Osteoblast (primary cell): Measurements from ENCODE around the gene NR1H4. TPM values are rescaled to one million over a fixed set of nuclear protein-coding genes. Genes with fewer than 3 reads are reported as not detected.

Experiments used
- DNase-seq: peaks from one replicate; pipeline ENCODE4 v3.0.0; 2011; ENCODE audit warnings: low spot score, mixed read lengths; ENCODE audit not compliant: insufficient read length; ENCODE audit errors: missing footprints
- H2AFZ ChIP-seq: 2 replicates; pipeline ENCODE4 v1.6.0; 2011; ENCODE audit warnings: mild to moderate bottlenecking, low read length
- H3K27ac ChIP-seq: 2 replicates; pipeline ENCODE4 v1.5.1; 2011; ENCODE audit warnings: mild to moderate bottlenecking, low read depth, low read length, moderate library complexity
- H3K27me3 ChIP-seq: 2 replicates; pipeline ENCODE4 v1.6.0; 2012; ENCODE audit warnings: mild to moderate bottlenecking, control low read depth, inconsistent platforms, low read length, moderate library complexity; ENCODE audit not compliant: insufficient read depth
- H3K36me3 ChIP-seq: 2 replicates; pipeline ENCODE4 v1.5.1; 2011; ENCODE audit warnings: mild to moderate bottlenecking, low read length, control low read depth, moderate library complexity; ENCODE audit not compliant: insufficient read depth
- H3K4me1 ChIP-seq: 2 replicates; pipeline ENCODE4 v1.5.1; 2011; ENCODE audit warnings: mild to moderate bottlenecking, low read length, control low read depth, moderate library complexity; ENCODE audit not compliant: insufficient read depth
- H3K4me2 ChIP-seq: 2 replicates; pipeline ENCODE4 v1.6.0; 2011; ENCODE audit warnings: mild to moderate bottlenecking, low read length; ENCODE audit not compliant: insufficient read depth
- H3K4me3 ChIP-seq: fragments of 200-600 bp; sonication (generic); 3 replicates; pipeline ENCODE4 v1.5.1; 2012; ENCODE audit warnings: mild to moderate bottlenecking, low read length, inconsistent platforms; ENCODE audit not compliant: insufficient read depth
- H3K79me2 ChIP-seq: 2 replicates; pipeline ENCODE4 v1.6.0; 2012; ENCODE audit warnings: mild to moderate bottlenecking, low read length, control low read depth, inconsistent platforms; ENCODE audit not compliant: insufficient read depth
- H3K9me3 ChIP-seq: 2 replicates; pipeline ENCODE4 v1.5.1; 2011; ENCODE audit warnings: low read depth, low read length, control low read depth
- H4K20me1 ChIP-seq: 2 replicates; pipeline ENCODE4 v1.6.0; 2012; ENCODE audit warnings: mild to moderate bottlenecking, low read length, control low read depth; ENCODE audit not compliant: insufficient read depth
- total RNA-seq: library from RNA; depleted of rRNA; stranded (reverse); fragments of >200 nt; gene quantifications from 2 replicates; pipeline ENCODE4 v1.2.3, GENCODE V29; 2012
- TF ChIP-seq, protein P1 (sequence below): IDR thresholded peaks from 2 replicates; pipeline ENCODE4 v1.5.1; 2011; ENCODE audit warnings: mild to moderate bottlenecking, low read depth, low read length, moderate library complexity; ENCODE audit errors: extremely low read depth

Gene NR1H4
- total RNA-seq, 1 donor = not detected

DNA sequence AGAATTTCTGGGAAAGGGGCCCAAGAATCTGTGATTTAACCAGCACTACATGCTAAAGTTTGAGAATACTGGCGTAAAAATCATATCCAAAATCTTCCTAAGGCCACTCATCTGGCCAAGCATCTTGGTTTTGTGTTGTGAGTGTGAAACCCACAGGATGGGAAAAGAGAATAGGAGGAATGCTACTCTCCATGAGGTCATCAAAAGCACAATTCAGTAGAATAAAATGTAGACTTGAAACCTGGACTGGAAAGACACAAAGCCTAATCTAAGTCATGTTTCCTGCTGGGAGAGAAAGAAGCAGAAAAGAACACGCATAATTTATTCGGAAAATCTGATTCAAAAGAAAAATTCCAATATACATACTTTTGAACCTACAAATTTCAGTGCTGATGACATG, 42.3 kb downstream of the NR1H4 start:
- no peaks in the 10 kb centered on the region for H3K4me1 ChIP-seq
- H4K20me1 ChIP-seq = no peaks in the 10 kb centered on the region

DNA sequence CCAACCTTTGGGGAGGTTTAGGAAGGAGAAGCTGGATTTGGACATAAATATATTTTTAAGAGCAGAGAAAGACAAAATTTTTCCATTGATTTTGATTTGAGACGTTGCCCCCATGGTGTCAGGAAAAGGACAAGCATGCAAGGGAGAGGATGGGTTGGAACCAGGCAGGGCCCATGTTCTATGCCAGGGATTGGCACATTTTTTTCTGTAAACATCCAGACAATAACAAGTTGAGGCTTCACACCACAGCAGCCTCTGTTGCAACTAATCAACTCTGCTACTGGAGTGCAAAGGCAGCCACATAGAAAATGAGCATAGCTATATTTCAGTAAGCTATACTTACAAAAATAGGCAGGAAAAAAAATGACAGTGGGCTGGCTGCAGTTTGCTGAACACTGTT, 44.7 kb downstream of the NR1H4 start:
- no peak overlapping the region for H3K27ac ChIP-seq
- no peaks in the 10 kb centered on the region for H3K79me2 ChIP-seq
- no peak overlapping the region for H3K4me3 ChIP-seq
- no peaks in the 10 kb centered on the region for H4K20me1 ChIP-seq
- H3K36me3 ChIP-seq = no peaks in the 10 kb centered on the region
- DNase-seq = no peak
- H3K4me2 ChIP-seq = no peak overlapping the region
- H3K9me3 ChIP-seq = no peaks in the 10 kb centered on the region
- H3K27me3 ChIP-seq = no peaks in the 10 kb centered on the region
- TF ChIP-seq, protein P1, sequence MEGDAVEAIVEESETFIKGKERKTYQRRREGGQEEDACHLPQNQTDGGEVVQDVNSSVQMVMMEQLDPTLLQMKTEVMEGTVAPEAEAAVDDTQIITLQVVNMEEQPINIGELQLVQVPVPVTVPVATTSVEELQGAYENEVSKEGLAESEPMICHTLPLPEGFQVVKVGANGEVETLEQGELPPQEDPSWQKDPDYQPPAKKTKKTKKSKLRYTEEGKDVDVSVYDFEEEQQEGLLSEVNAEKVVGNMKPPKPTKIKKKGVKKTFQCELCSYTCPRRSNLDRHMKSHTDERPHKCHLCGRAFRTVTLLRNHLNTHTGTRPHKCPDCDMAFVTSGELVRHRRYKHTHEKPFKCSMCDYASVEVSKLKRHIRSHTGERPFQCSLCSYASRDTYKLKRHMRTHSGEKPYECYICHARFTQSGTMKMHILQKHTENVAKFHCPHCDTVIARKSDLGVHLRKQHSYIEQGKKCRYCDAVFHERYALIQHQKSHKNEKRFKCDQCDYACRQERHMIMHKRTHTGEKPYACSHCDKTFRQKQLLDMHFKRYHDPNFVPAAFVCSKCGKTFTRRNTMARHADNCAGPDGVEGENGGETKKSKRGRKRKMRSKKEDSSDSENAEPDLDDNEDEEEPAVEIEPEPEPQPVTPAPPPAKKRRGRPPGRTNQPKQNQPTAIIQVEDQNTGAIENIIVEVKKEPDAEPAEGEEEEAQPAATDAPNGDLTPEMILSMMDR = no peak
- H2AFZ ChIP-seq = no peak overlapping the region
- no peaks in the 10 kb centered on the region for H3K4me1 ChIP-seq

More for the DNA sequence above, 42.3 kb downstream of the NR1H4 start:
- H3K9me3 ChIP-seq = no peaks in the 10 kb centered on the region
- H3K27me3 ChIP-seq = no peaks in the 10 kb centered on the region
- no peak overlapping the region for H2AFZ ChIP-seq
- H3K4me2 ChIP-seq = no peak overlapping the region
- H3K36me3 ChIP-seq = no peaks in the 10 kb centered on the region
- DNase-seq = no peak
- H3K79me2 ChIP-seq = no peaks in the 10 kb centered on the region
- H3K27ac ChIP-seq = no peak overlapping the region
- no peak overlapping the region for H3K4me3 ChIP-seq
- TF ChIP-seq, protein P1 = no peak

DNA sequence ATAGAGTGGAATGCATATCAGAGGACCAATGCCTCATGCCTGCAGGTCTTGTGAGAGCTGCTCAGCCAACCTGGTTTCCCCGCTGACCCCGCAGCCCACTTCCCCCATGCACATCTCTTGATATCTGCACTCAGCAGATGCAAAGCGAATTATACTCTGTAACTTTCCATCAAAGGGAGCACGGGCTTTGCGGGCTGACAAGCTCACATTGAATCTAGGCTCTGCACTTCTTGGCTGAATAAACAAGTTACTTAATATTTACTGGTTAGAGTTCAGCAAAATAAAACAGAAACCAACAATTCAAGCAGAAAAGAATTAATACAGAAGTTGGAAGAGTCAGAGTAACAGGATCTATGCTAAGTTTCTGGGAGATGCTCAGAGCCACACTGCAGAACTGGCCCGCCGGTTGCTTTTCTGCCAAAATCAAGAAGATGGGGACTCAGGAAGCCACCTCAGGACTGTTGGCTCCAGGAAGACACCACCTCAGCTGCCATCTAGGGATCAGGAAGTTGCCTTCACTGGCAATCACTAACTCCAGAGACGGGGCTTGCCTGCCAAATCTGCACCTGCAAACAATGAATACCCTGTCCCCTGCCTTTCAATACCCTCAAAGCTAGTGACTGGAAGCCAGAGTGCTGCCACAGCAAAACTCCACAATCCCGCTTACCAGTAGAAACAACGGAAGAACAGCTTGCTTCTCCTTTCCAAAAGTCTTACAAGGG, 46.5 kb downstream of the NR1H4 start:
- no peak overlapping the region for H3K27ac ChIP-seq
- TF ChIP-seq, protein P1 = no peak
- H4K20me1 ChIP-seq = no peaks in the 10 kb centered on the region
- no peaks in the 10 kb centered on the region for H3K36me3 ChIP-seq
- no peak overlapping the region for H2AFZ ChIP-seq
- H3K9me3 ChIP-seq = no peaks in the 10 kb centered on the region
- no peak overlapping the region for H3K4me3 ChIP-seq
- no peaks in the 10 kb centered on the region for H3K27me3 ChIP-seq
- H3K79me2 ChIP-seq = no peaks in the 10 kb centered on the region
- DNase-seq = peak; percentile 47
- no peak overlapping the region for H3K4me2 ChIP-seq
- no peaks in the 10 kb centered on the region for H3K4me1 ChIP-seq

DNA sequence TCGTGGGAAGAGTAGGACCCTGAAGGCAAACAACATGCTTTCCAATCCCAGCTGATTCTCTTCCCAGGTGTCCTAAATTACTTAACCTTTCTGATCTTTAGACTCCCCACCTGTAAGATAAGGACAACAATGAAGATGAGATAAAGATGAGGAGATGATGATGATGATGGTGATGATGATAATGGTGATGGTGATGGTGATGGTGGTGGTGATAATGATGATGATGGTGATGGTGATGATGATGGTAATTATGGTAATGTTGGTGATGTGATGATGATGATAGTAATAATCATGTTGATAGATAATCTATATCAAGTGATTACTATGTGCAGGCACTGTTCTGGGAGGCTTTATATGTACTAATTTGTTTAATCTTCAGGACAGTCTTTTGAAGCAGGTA, 48.3 kb downstream of the NR1H4 start:
- no peaks in the 10 kb centered on the region for H3K36me3 ChIP-seq
- no peaks in the 10 kb centered on the region for H4K20me1 ChIP-seq
- H3K4me2 ChIP-seq = no peak overlapping the region
- H3K4me3 ChIP-seq = no peak overlapping the region
- H3K27me3 ChIP-seq = no peaks in the 10 kb centered on the region
- no peaks in the 10 kb centered on the region for H3K9me3 ChIP-seq
- no peak overlapping the region for H2AFZ ChIP-seq
- TF ChIP-seq, protein P1 = no peak
- no peak for DNase-seq
- H3K79me2 ChIP-seq = no peaks in the 10 kb centered on the region
- H3K27ac ChIP-seq = no peak overlapping the region
- H3K4me1 ChIP-seq = no peaks in the 10 kb centered on the region
